ENCODE results near the gene KLHL9. TPM values are rescaled to one million over a fixed set of nuclear protein-coding genes. Genes with fewer than 3 reads are reported as not detected.
A peak's percentile ranks its signal among the peaks of the same experiment; 100 is the strongest.
"Not testable (repeated sequence)": the region's sequence is repeated elsewhere in the genome, so short reads cannot be mapped to it uniquely, and the experiment has no call there.

The KLHL9 gene
- 1 to 10 TPM; 5.0 to 8.8 (median 7.8) TPM for polyA plus RNA-seq

GRCh38 chr9:21334701-21335632, at the start of gene KLHL9:
KLHL9 (minus strand) TSS chr9:21335404; CDS start chr9:21334859, 545 bp downstream.
- WGBS, 3 donors = 0% methylated on average over 55 of the region's 55 CpGs
- peak within 1 kb of the TSS; percentile 90 for H3K27ac ChIP-seq (ENCODE audit: low read depth, low read length)

GRCh38 chr9:21383627-21384026, 48.4 kb upstream of the KLHL9 start:
- no peak overlapping the region for H3K27ac ChIP-seq (ENCODE audit: low read depth, low read length)
- WGBS, 3 donors = 35 to 61% (median 59%) methylated on average over 4 of the region's 4 CpGs

- H3K27ac ChIP-seq (ENCODE audit: low read depth, low read length) = no peak overlapping the region
- 43 to 54% (median 48%) methylated on average over 5 of the region's 5 CpGs for WGBS, 3 donors
Observed at GRCh38 chr9:21381448-21382339, 46.5 kb upstream of the KLHL9 start.

GRCh38 chr9:21371467-21371866, 36.3 kb upstream of the KLHL9 start:
- 48 to 72% (median 61%) methylated on average over 4 of the region's 4 CpGs for WGBS, 3 donors
- H3K27ac ChIP-seq (ENCODE audit: low read depth, low read length) = not testable (repeated sequence)

GRCh38 chr9:21367957-21368356, 32.8 kb upstream of the KLHL9 start, which contains the start of gene IFNA13:
IFNA13 (minus strand) TSS chr9:21368057; CDS start chr9:21368010, 47 bp downstream.
- WGBS, 3 donors = 92 to 96% (median 95%) methylated on average over 3 of the region's 3 CpGs

GRCh38 chr9:21367169-21367568, 32.0 kb upstream of the KLHL9 start:
- H3K27ac ChIP-seq (ENCODE audit: low read depth, low read length) = not testable (repeated sequence)
- 53 to 96% (median 95%) methylated on average over 1 of the region's 2 CpGs for WGBS, 3 donors

More at GRCh38 chr9:21367957-21368356, 32.8 kb upstream of the KLHL9 start, which contains the start of gene IFNA13:
- H3K27ac ChIP-seq (ENCODE audit: low read depth, low read length) = no peak within 1 kb of the TSS

GRCh38 chr9:21362287-21362686, 27.1 kb upstream of the KLHL9 start:
- no peak overlapping the region for H3K27ac ChIP-seq (ENCODE audit: low read depth, low read length)
- WGBS, 3 donors = 88 to 96% (median 89%) methylated on average over 8 of the region's 8 CpGs

- WGBS, 3 donors = 46 to 57% (median 49%) methylated on average over 7 of the region's 7 CpGs
- H3K27ac ChIP-seq (ENCODE audit: low read depth, low read length) = no peak overlapping the region
Observed at GRCh38 chr9:21357479-21358460, 22.6 kb upstream of the KLHL9 start.

- no peak within 1 kb of the TSS for H3K27ac ChIP-seq (ENCODE audit: low read depth, low read length)
- WGBS, 3 donors = 74 to 93% (median 91%) methylated on average over 1 of the region's 1 CpG
Observed at GRCh38 chr9:21350787-21351186, 15.6 kb upstream of the KLHL9 start, which contains the start of gene IFNA6. IFNA6 (minus strand) TSS chr9:21350887; CDS start chr9:21350887, 0 bp downstream.

- 68 to 71% (median 70%) methylated on average over 3 of the region's 3 CpGs for WGBS, 3 donors
- no peak overlapping the region for H3K27ac ChIP-seq (ENCODE audit: low read depth, low read length)
Observed at GRCh38 chr9:21348430-21348970, 13.3 kb upstream of the KLHL9 start.

- WGBS, 3 donors = 83 to 93% (median 91%) methylated on average over 4 of the region's 4 CpGs
- no peak overlapping the region for H3K27ac ChIP-seq (ENCODE audit: low read depth, low read length)
Observed at GRCh38 chr9:21340735-21341134, 5.5 kb upstream of the KLHL9 start.

- no peak overlapping the region for H3K27ac ChIP-seq (ENCODE audit: low read depth, low read length)
Observed at GRCh38 chr9:21336457-21336856, 1.3 kb upstream of the KLHL9 start.

GRCh38 chr9:21333226-21333625, 2.0 kb downstream of the KLHL9 start:
- H3K27ac ChIP-seq (ENCODE audit: low read depth, low read length) = no peak overlapping the region
- WGBS, 3 donors = 97 to 100% (median 98%) methylated on average over 2 of the region's 2 CpGs

- 45 to 52% (median 46%) methylated on average over 5 of the region's 5 CpGs for WGBS, 3 donors
- H3K27ac ChIP-seq (ENCODE audit: low read depth, low read length) = no peak overlapping the region
Observed at GRCh38 chr9:21331676-21332402, 3.4 kb downstream of the KLHL9 start.

- no peak overlapping the region for H3K27ac ChIP-seq (ENCODE audit: low read depth, low read length)
- 38 to 40% (median 39%) methylated on average over 2 of the region's 2 CpGs for WGBS, 3 donors
Observed at GRCh38 chr9:21326526-21327139, 8.6 kb downstream of the KLHL9 start.

GRCh38 chr9:21324047-21324446, 11.2 kb downstream of the KLHL9 start:
- no peak overlapping the region for H3K27ac ChIP-seq (ENCODE audit: low read depth, low read length)
- WGBS, 3 donors = 80 to 85% (median 83%) methylated on average over 4 of the region's 4 CpGs
